ENCODE data around the gene DLGAP1.

Gene DLGAP1

GRCh38 chr18:4286256-4286655 lies 168.9 kb downstream of the DLGAP1 start:
- no peak for DNase-seq (ENCODE audit: low spot score)

GRCh38 chr18:4285525-4285924 lies 169.6 kb downstream of the DLGAP1 start:
- DNase-seq (ENCODE audit: low spot score) = no peak

- DNase-seq (ENCODE audit: low spot score) = no peak
Measured at GRCh38 chr18:4284528-4284927, 170.6 kb downstream of the DLGAP1 start.

GRCh38 chr18:4283746-4284291 lies 171.3 kb downstream of the DLGAP1 start:
- DNase-seq (ENCODE audit: low spot score) = no peak

GRCh38 chr18:4282954-4283353 lies 172.2 kb downstream of the DLGAP1 start:
- no peak for DNase-seq (ENCODE audit: low spot score)

GRCh38 chr18:4276953-4277585 lies 178.0 kb downstream of the DLGAP1 start:
- no peak for DNase-seq (ENCODE audit: low spot score)

- DNase-seq (ENCODE audit: low spot score) = no peak
Measured at GRCh38 chr18:4271952-4272351, 183.2 kb downstream of the DLGAP1 start.

- no peak for DNase-seq (ENCODE audit: low spot score)
Measured at GRCh38 chr18:4270988-4271387, 184.1 kb downstream of the DLGAP1 start.

GRCh38 chr18:4270016-4270415 lies 185.1 kb downstream of the DLGAP1 start:
- no peak for DNase-seq (ENCODE audit: low spot score)

GRCh38 chr18:4267641-4268040 lies 187.5 kb downstream of the DLGAP1 start:
- DNase-seq (ENCODE audit: low spot score) = no peak

GRCh38 chr18:4264347-4264791 lies 190.7 kb downstream of the DLGAP1 start:
- DNase-seq (ENCODE audit: low spot score) = no peak

GRCh38 chr18:4260107-4260506 lies 195.0 kb downstream of the DLGAP1 start:
- no peak for DNase-seq (ENCODE audit: low spot score)

GRCh38 chr18:4256766-4257417 lies 198.2 kb downstream of the DLGAP1 start:
- no peak for DNase-seq (ENCODE audit: low spot score)

- DNase-seq (ENCODE audit: low spot score) = no peak
Measured at GRCh38 chr18:4254840-4255239, 200.3 kb downstream of the DLGAP1 start.

- DNase-seq (ENCODE audit: low spot score) = no peak
Measured at GRCh38 chr18:4252829-4253228, 202.3 kb downstream of the DLGAP1 start.

- no peak for DNase-seq (ENCODE audit: low spot score)
Measured at GRCh38 chr18:4251873-4252272, 203.2 kb downstream of the DLGAP1 start.

GRCh38 chr18:4251206-4251605 lies 203.9 kb downstream of the DLGAP1 start:
- DNase-seq (ENCODE audit: low spot score) = no peak

- no peak for DNase-seq (ENCODE audit: low spot score)
Measured at GRCh38 chr18:4250141-4250540, 205.0 kb downstream of the DLGAP1 start.

GRCh38 chr18:4248686-4249085 lies 206.4 kb downstream of the DLGAP1 start:
- DNase-seq (ENCODE audit: low spot score) = no peak

GRCh38 chr18:4246374-4246773 lies 208.7 kb downstream of the DLGAP1 start:
- DNase-seq (ENCODE audit: low spot score) = no peak

GRCh38 chr18:4245456-4245855 lies 209.7 kb downstream of the DLGAP1 start:
- no peak for DNase-seq (ENCODE audit: low spot score)

GRCh38 chr18:4242431-4243161 lies 212.5 kb downstream of the DLGAP1 start:
- no peak for DNase-seq (ENCODE audit: low spot score)

- no peak for DNase-seq (ENCODE audit: low spot score)
Measured at GRCh38 chr18:4241090-4241617, 214.0 kb downstream of the DLGAP1 start.
